DOHH2 (cell line): Measurements from ENCODE around the gene DDIT4L.

Experiments
- EZH2phosphoT487 ChIP-seq: fragments of 200-600 bp; sonication (generic); IDR thresholded peaks from 2 replicates; pipeline ENCODE4 v1.6.1; 2017; ENCODE audit warnings: borderline replicate concordance, mild to moderate bottlenecking, antibody characterized with exemption, low read length, moderate library complexity, mixed read lengths
- TF ChIP-seq, protein P1 (sequence below): fragments of 200-600 bp; sonication (generic); IDR thresholded peaks from one replicate; pipeline ENCODE4 v1.5.1; 2014; ENCODE audit warnings: antibody characterized with exemption, mild to moderate bottlenecking, low read depth, low read length; ENCODE audit not compliant: poor library complexity, severe bottlenecking

DNA sequence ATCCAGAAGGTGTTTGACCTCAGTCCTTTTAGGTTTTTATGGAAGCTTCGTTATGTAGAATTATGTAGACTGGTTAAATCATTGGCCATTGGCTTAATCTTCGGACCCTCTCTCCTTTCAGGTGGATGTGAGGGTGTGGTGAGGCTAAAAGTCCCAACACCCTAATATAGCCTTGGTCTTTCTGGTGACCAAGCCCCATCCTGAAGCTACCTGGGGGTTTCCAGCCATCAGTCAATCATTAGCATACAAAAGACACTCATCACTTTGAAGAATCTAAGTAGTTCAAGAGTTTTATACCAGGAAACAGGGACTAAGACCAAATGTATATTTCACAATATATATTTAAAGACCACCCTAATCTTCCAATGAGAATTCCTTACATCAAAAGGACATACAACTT is 5.5 kb downstream of the DDIT4L start:
- TF ChIP-seq, protein P1, sequence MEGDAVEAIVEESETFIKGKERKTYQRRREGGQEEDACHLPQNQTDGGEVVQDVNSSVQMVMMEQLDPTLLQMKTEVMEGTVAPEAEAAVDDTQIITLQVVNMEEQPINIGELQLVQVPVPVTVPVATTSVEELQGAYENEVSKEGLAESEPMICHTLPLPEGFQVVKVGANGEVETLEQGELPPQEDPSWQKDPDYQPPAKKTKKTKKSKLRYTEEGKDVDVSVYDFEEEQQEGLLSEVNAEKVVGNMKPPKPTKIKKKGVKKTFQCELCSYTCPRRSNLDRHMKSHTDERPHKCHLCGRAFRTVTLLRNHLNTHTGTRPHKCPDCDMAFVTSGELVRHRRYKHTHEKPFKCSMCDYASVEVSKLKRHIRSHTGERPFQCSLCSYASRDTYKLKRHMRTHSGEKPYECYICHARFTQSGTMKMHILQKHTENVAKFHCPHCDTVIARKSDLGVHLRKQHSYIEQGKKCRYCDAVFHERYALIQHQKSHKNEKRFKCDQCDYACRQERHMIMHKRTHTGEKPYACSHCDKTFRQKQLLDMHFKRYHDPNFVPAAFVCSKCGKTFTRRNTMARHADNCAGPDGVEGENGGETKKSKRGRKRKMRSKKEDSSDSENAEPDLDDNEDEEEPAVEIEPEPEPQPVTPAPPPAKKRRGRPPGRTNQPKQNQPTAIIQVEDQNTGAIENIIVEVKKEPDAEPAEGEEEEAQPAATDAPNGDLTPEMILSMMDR = no peak
- no peak for TF ChIP-seq EZH2phosphoT487
